Right atrium auricular region (tissue), 2 donors: ENCODE measurements around the gene RNF175. TPM values are rescaled to one million over a fixed set of nuclear protein-coding genes. Genes with fewer than 3 reads are reported as not detected.

Experiments
- DNase-seq: peaks from one replicate; pipeline ENCODE4 v3.0.0-alpha.2; 2019; ENCODE audit warnings: low spot score
- H3K27ac ChIP-seq, 2 donors: fragments of 200-600 bp; sonication (generic); 1 replicate in 1 of 2; 2 replicates in 1 of 2; pipeline ENCODE4 v1.5.1; 2016 to 2019
- H3K27me3 ChIP-seq, 2 donors: fragments of 200-600 bp; sonication (generic); one replicate each; pipeline versions ENCODE4 v1.5.1 to v1.6.0; 2017 to 2019
- H3K36me3 ChIP-seq: fragments of 200-600 bp; sonication (generic); one replicate; pipeline ENCODE4 v1.5.1; 2016
- H3K4me1 ChIP-seq, 2 donors: fragments of 200-600 bp; sonication (generic); one replicate each; pipeline versions ENCODE4 v1.5.1 to v1.6.0; 2017 to 2019
- H3K4me3 ChIP-seq, 2 donors: fragments of 200-600 bp; sonication (generic); 1 replicate in 1 of 2; 2 replicates in 1 of 2; pipeline ENCODE4 v1.5.1; 2017 to 2019; ENCODE audit warnings: mild to moderate bottlenecking in 1 of 2, moderate library complexity in 1 of 2
- H3K9me3 ChIP-seq, 2 donors: fragments of 200-600 bp; sonication (generic); one replicate each; pipeline ENCODE4 v1.5.1; 2019
- total RNA-seq, 2 donors: library from RNA; depleted of rRNA; stranded (reverse); fragments of >200 nt; gene quantifications; one replicate each; pipeline ENCODE4 v1.1.0, GENCODE V29; 2016
- TF ChIP-seq, protein P1 (sequence below), 2 donors: fragments of 200-600 bp; sonication (generic); IDR thresholded peaks; one replicate each; pipeline ENCODE4 v1.5.1; 2019; ENCODE audit warnings: antibody characterized with exemption in 2 of 2

RNF175 gene
- total RNA-seq, 2 donors from 2014 or later: 5.3 to 10.2 TPM

DNA sequence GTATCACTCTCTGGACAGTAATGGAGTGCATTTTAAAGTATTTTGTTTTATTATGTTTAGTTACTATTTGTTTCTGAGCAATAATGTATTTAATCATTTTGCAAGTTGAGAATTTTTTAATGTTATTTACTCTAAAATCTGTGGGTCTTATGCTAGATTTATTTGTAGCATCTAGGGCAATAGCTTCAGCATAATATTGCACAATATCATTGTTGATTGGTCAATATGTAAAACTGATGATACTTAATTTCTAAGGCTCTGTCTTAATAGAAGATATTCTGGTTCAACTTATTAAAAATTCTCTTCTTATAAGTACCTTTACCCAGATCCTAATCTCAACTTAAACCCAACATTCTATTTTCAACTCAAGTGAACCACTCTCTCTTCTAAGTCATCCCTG, 17.6 kb upstream of the RNF175 start:
- Histone ChIP-seq H3K4me1 (no peaks in the 10 kb centered on the region), H3K27ac (no peak overlapping the region), H3K27me3 (no peaks in the 10 kb centered on the region), H3K9me3 (no peaks in the 10 kb centered on the region), H3K36me3 (no peaks in the 10 kb centered on the region), H3K4me3 (no peak overlapping the region)
- DNase-seq: no peak
- TF ChIP-seq, protein P1, sequence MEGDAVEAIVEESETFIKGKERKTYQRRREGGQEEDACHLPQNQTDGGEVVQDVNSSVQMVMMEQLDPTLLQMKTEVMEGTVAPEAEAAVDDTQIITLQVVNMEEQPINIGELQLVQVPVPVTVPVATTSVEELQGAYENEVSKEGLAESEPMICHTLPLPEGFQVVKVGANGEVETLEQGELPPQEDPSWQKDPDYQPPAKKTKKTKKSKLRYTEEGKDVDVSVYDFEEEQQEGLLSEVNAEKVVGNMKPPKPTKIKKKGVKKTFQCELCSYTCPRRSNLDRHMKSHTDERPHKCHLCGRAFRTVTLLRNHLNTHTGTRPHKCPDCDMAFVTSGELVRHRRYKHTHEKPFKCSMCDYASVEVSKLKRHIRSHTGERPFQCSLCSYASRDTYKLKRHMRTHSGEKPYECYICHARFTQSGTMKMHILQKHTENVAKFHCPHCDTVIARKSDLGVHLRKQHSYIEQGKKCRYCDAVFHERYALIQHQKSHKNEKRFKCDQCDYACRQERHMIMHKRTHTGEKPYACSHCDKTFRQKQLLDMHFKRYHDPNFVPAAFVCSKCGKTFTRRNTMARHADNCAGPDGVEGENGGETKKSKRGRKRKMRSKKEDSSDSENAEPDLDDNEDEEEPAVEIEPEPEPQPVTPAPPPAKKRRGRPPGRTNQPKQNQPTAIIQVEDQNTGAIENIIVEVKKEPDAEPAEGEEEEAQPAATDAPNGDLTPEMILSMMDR (IDR thresholded peaks at IDR 0.05): no peak

DNA sequence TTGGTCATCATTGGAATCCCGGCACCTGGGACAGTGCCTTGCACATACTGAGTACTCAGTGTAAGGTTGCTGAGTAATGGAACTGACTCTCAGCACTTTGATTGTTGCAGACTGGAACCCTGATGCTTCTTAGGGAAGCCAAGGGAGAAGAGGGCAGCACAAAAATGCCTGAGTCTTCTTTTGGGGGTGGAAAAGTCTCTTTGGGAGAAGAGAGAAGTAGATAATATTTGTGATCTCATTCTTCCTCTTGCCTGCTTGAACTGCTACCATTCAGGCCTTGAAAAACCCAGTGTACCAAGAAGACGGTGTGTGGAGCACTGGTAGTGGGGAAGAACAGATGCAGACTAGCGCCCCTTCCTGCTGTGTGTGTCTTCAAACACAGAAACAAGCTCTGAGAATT, 16.8 kb upstream of the RNF175 start:
- Histone ChIP-seq H3K36me3 (no peaks in the 10 kb centered on the region), H3K4me1 (no peaks in the 10 kb centered on the region), H3K27me3 (no peaks in the 10 kb centered on the region), H3K4me3 (no peak overlapping the region), H3K9me3 (no peaks in the 10 kb centered on the region), H3K27ac (no peak overlapping the region)
- TF ChIP-seq, protein P1 (IDR thresholded peaks at IDR 0.05): no peak
- no peak for DNase-seq

DNA sequence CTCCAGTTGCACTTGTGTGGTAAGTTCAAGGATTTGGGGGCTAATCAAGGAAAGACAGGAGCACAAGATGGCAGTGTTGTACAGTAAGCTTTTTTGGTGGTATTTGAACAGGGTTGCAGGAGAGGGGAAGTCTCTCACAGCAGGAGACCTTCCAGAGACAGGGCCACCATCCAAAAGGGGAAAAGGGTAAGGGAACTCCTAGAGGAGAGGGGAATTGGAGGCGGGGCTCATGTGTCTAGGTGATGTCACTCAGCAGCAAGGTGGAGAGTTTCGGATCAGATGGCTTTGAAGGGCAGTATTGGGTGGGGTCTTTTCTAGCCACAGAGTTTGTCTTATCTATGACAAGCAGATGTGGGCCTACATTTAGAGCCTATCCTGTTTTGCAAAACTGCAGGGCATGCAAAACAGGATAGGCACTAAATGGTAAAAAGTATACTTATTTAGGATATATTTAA, 13.4 kb upstream of the RNF175 start:
- H3K4me1 ChIP-seq: no peaks in the 10 kb centered on the region
- H3K27me3 ChIP-seq: no peaks in the 10 kb centered on the region
- DNase-seq: no peak
- no peak overlapping the region for H3K4me3 ChIP-seq
- TF ChIP-seq, protein P1 (IDR thresholded peaks at IDR 0.05): no peak
- no peaks in the 10 kb centered on the region for H3K9me3 ChIP-seq
- no peak overlapping the region for H3K27ac ChIP-seq
- H3K36me3 ChIP-seq: no peaks in the 10 kb centered on the region

DNA sequence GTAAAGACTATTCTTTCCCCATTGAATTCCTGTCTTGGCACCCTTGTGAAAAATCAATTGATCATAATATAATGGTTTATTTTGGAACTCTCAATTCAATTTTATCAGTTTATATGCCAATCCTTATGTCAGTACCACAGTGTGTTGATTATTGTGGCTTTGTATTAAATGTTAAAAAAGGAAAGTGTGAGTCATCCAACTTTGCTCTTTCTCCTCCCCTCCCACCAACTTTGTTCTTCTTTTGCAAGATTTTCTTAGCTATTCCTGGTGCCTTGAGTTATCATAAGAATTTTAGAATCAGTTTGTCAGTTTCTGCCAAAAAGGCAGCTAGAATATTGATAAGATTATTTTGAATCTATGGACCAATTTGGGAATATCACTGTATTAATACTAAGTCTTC, 11.2 kb upstream of the RNF175 start:
- Histone ChIP-seq H3K36me3 (no peaks in the 10 kb centered on the region), H3K4me3 (no peak overlapping the region), H3K27me3 (no peaks in the 10 kb centered on the region), H3K27ac (no peak overlapping the region), H3K4me1 (no peaks in the 10 kb centered on the region), H3K9me3 (no peaks in the 10 kb centered on the region)
- no peak for DNase-seq
- TF ChIP-seq, protein P1 (IDR thresholded peaks at IDR 0.05): no peak

DNA sequence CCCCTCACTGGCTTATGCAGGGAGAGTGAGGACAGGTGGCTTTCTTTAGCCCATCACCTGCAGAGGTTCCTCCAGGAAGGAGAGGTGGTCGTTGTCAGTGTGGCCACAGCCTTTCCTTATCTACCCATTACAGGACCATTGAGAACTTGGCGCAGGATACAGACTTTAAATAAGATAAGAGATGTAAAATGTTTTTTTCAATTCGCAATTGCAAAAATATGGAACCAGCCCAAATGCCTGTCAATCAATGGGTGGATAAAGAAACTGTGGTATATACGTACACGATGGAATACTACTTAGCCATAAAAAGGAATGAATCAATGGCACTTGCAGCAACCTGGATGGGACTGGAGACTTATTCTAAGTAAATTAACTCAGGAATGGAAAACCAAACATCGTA, 6.9 kb upstream of the RNF175 start:
- Histone ChIP-seq H3K36me3 (no peaks in the 10 kb centered on the region), H3K4me1 (no peaks in the 10 kb centered on the region), H3K9me3 (no peaks in the 10 kb centered on the region), H3K27me3 (no peaks in the 10 kb centered on the region), H3K4me3 (no peak overlapping the region), H3K27ac (no peak overlapping the region)
- DNase-seq: no peak
- TF ChIP-seq, protein P1 (IDR thresholded peaks at IDR 0.05): no peak

DNA sequence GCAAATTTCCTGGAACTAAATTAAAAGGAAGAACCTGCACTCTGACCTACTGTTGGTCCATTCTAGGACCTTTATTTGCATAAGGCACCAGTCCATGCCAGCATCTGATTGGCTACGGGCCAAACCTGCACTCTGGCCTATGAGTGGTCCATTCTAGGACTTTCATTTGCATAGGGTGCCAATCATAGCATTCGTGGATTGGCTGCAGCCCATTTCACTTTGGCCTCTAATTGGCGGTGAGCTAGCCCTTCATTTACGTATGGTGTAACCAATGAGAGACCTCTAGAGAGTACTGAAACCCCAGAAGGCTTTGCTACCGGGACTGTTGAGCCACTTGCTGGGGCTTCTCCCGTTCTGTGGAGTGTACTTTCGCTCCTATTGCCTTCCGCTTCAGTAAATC, 6.1 kb upstream of the RNF175 start:
- H3K9me3 ChIP-seq: no peaks in the 10 kb centered on the region
- no peak overlapping the region for H3K4me3 ChIP-seq
- H3K27me3 ChIP-seq: no peaks in the 10 kb centered on the region
- TF ChIP-seq, protein P1 (IDR thresholded peaks at IDR 0.05): no peak
- H3K36me3 ChIP-seq: no peaks in the 10 kb centered on the region
- no peak overlapping the region for H3K27ac ChIP-seq
- no peaks in the 10 kb centered on the region for H3K4me1 ChIP-seq
- no peak for DNase-seq
